ENCODE data around the gene RBM38. TPM values are rescaled to one million over a fixed set of nuclear protein-coding genes. Genes with fewer than 3 reads are reported as not detected.

RBM38 gene
- total and polyA plus RNA-seq, 2 of the 13 experiments (the other 11 are each of a cell fraction or from before 2014, with no cell fraction given) = 24.2 to 34.2 TPM

- TF ChIP-seq ZNF382 (CRISPR knock-in tag; IDR thresholded peaks at IDR 0.05; ENCODE audit: borderline replicate concordance) = no peak
- TF ChIP-seq ZNF547 (CRISPR knock-in tag; IDR thresholded peaks at IDR 0.05) = peak; percentile 65; the same call in 1 of the 2 replicates
- no peak for TF ChIP-seq KLF6 (CRISPR knock-in tag; IDR thresholded peaks at IDR 0.05)
- peak; percentile 62 for TF ChIP-seq ZNF687 (CRISPR knock-in tag; IDR thresholded peaks at IDR 0.05)
- no peak for TF ChIP-seq MIXL1 (CRISPR knock-in tag; IDR thresholded peaks at IDR 0.05)
- peak; percentile 22 for TF ChIP-seq DMAP1 (CRISPR knock-in tag; IDR thresholded peaks at IDR 0.05)
- TF ChIP-seq ZFP82 (CRISPR knock-in tag; IDR thresholded peaks at IDR 0.05; ENCODE audit: borderline replicate concordance) = no peak
- TF ChIP-seq ZFP37 (CRISPR knock-in tag; IDR thresholded peaks at IDR 0.05; ENCODE audit: borderline replicate concordance) = peak; percentile 53; the same call in 1 of the 2 replicates
- TF ChIP-seq HNF4G (IDR thresholded peaks at IDR 0.05; ENCODE audit: borderline replicate concordance, low read depth, low read length) = peak; percentile 6; the same call in 1 of the 2 replicates
- no peak for TF ChIP-seq HNF4G (CRISPR knock-in tag; IDR thresholded peaks at IDR 0.05; ENCODE audit: borderline replicate concordance, low read depth)
- peak; percentile 90 for TF ChIP-seq PATZ1 (CRISPR knock-in tag; IDR thresholded peaks at IDR 0.05)
- TF ChIP-seq MED13 (CRISPR knock-in tag; IDR thresholded peaks at IDR 0.05) = 0 out of 2 replicates have a peak, but pooled peaks have one; percentile 9
- TF ChIP-seq EP300 (IDR thresholded peaks at IDR 0.05; ENCODE audit: low read depth in 2 of 2, low read length in 2 of 2) = no peak
- no peak for TF ChIP-seq EP300 (CRISPR knock-in tag; IDR thresholded peaks at IDR 0.05; ENCODE audit: borderline replicate concordance)
- TF ChIP-seq, protein P1, sequence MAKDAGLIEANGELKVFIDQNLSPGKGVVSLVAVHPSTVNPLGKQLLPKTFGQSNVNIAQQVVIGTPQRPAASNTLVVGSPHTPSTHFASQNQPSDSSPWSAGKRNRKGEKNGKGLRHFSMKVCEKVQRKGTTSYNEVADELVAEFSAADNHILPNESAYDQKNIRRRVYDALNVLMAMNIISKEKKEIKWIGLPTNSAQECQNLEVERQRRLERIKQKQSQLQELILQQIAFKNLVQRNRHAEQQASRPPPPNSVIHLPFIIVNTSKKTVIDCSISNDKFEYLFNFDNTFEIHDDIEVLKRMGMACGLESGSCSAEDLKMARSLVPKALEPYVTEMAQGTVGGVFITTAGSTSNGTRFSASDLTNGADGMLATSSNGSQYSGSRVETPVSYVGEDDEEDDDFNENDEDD (CRISPR knock-in tag; IDR thresholded peaks at IDR 0.05; ENCODE audit: borderline replicate concordance) = peak; percentile 76; the same call in 1 of the 2 replicates
- TF ChIP-seq, protein P2, sequence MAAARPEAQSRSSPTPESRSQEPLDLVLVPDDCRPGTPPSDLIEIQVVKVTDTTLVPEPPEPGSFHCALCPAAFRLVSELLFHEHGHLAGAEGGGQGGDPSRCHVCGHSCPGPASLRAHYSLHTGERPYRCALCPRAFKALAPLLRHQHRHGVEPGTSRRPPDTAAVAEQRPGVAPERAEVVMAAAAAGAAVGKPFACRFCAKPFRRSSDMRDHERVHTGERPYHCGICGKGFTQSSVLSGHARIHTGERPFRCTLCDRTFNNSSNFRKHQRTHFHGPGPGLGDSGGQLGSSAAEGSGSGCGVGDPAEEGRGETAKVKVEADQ (CRISPR knock-in tag; IDR thresholded peaks at IDR 0.05; ENCODE audit: borderline replicate concordance) = peak; percentile 82; the same call in 1 of the 2 replicates
- no peak for TF ChIP-seq PAF1 (CRISPR knock-in tag; IDR thresholded peaks at IDR 0.05)
- TF ChIP-seq MAF1 (CRISPR knock-in tag; IDR thresholded peaks at IDR 0.05; ENCODE audit: borderline replicate concordance) = 0 out of 2 replicates have a peak, but pooled peaks have one; percentile 64
- peak; percentile 24; the same call in 1 of the 2 replicates for TF ChIP-seq PBX3 (CRISPR knock-in tag; IDR thresholded peaks at IDR 0.05; ENCODE audit: borderline replicate concordance)
- no peak for TF ChIP-seq IKZF1 (IDR thresholded peaks at IDR 0.05)
These were observed at the start of gene RBM38 (continued) for GRCh38 chr20:57390604-57391438.
